GM20431 (cell line): ENCODE results near the gene ISCA1.

Source experiments
- in situ Hi-C: fragments of 300-500 bp; cut with MseI, MboI; formaldehyde crosslinking; loops from one replicate; pipeline ENCODE4 v1.15.0; 2020; ENCODE audit warnings: low sequenced_read_pairs; ENCODE audit not compliant: unreplicated experiment

ISCA1 gene

DNA sequence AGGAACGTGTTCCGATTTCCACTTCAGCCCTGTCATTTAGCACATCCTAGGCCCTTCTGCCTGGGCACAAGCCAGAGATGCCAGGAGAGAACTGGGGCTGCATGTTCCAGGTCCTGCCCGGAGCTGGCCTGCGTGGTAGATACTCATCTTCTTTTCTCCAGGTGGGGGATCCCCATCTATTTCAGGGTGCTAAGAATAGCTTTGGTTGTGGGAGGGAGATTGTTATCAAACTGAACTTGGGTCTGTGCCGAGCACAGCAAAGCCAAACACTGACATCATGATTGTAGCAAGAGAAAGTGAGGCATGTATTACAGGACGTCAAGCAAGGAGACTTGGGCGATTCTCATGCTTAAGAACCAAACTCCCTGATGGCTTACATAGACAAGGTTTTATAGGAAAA is 41.1 kb downstream of the ISCA1 start:
- in situ Hi-C loops = no loop called here

DNA sequence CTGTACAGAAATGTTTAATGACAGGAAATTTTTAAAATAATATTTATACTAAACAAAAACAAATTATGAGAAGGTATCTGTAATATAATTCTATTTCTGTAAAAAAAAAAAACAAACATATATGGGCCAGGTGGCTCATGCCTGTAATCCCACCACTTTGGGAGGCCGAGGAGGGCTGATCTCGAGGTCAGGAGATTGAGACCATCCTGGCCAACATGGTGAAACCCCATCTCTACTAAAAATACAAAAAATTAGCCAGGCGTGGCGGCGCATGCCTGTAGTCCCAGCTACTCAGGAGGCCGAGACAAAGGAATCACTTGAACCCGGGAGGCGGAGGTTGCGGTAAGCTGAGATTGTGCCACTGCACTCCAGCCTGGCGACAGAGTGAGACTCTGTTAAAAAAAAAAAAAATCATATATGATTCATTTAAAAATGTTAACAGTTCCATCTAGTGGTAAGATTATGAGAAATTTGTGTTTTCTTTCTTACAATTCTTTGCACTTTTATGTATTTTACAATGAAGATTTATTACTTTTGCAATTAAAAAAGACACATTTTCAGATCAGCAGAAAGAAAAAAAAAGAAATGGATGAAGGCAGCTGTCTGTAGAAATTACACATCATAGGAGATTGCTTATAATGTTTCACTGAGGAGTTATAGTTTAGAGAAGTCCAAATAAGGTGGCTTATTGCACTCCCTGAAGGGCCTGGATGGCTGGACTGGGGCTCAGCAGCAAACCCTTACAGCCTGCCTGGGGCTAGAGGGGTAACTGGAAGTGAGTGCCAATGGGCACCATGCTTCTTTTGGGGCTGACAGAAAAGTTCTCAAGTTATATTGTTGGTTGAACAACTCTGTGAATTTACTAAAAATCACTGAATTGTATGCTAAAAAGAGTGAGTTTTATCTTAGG is 43.2 kb downstream of the ISCA1 start:
- in situ Hi-C loops = no loop called here

DNA sequence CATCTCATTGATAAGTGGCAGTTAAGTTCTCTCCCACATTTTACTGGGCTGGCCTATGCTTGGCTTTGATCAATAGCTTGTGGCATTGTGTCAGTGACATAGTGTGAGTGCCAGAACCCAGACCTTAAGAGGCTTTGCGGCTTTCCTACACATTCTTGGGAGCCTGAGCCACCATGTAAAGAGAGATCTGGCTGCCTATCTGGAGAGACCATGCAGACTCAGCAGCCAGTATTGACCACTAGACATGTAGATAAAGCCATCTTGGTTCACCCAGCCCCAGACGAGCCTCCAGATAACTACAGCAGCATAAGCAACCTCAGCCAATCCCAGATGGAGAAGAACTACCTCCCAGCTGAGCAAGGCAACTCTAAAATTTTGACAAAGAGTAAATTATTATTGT is 51.5 kb downstream of the ISCA1 start:
- in situ Hi-C loops = no loop called here

DNA sequence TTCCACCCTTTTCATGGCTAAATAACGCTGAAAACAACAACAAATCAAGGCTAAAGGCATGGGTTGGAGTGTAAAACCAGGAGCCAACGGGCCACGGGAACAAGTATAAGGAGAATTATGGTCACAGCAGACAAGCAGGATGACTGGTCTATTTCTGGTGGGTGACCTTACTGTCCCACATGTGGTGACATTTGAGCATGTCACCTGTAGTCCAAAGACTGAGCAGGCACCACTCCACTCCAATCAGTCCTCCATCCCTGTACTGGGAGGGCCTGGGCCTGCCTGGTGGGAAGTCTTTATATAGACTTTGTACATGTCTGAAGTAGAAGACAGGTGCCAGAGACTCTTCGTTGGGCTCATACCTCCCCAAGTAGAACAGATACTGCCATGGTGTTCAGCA is 59.7 kb downstream of the ISCA1 start:
- in situ Hi-C loops = no loop called here

DNA sequence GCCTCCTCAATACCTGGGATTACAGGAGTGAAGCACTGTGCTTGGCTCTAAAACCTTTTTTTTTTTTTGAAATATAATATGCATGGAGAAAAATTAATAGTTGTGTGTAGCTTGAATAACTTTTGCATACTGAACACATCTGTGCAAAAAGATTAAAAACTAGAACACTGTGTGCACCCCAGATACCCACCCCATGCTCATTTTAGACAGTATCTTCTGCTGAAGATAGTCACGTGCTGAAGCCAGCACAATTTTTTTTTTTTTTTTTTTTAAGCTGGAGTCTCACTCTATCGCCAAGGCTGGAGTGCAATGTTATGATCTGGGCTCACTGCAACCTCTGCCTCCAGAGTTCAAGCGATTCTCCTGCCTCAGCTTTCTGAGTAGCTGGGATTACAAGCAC is 62.7 kb downstream of the ISCA1 start:
- in situ Hi-C loops = no loop called here

DNA sequence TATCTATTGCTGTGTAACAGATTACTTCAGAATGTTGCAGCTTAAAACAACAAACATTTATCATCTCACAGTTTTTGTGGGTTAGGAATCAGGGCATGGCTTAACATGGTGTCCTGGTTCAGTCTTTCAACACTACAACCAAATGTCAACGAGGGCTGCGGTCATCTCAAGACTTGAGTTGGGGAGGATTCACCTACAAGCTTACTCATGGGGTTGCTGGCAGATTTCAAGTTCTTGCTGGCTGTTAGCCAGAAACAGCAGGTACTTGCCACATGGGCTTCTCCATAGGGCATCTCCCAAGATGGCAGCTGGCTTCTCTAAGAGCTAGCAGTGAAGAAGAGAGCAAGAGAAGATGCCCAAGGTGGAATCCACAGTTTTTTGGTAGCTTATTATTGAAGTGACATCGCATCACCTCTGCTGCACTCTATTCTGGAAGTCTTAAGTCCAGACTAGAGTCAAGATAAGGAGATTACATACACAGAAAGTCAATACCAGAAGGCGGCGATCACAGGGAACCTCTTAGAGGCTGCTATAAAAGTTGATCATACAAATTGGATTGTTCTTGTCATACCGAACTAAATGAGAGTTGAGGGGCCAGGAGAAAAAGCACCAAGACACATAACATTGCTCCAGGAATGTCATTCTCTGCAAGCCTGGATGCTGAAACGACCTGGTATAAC is 65.1 kb downstream of the ISCA1 start:
- in situ Hi-C loops = no loop called here
